Choroid plexus epithelial cell (primary cell): Measurements from ENCODE around the gene POU2F2.

Source experiments
- DNase-seq: peaks from one replicate; pipeline ENCODE4 v3.0.0-alpha.2; 2010; ENCODE audit warnings: low read depth
- H3K4me3 ChIP-seq: 2 replicates; pipeline ENCODE4 v1.5.1; 2011; ENCODE audit warnings: low read depth, mild to moderate bottlenecking, control low read depth, low read length, moderate library complexity
- CTCF ChIP-seq: conservative IDR thresholded peaks from 2 replicates; pipeline ENCODE4 v1.5.1; 2011; ENCODE audit warnings: low read depth, mild to moderate bottlenecking, control low read depth, inconsistent platforms, low read length, moderate library complexity

Gene POU2F2

GRCh38 chr19:42132030-42132628 is at the start of gene POU2F2:
TSS of gene POU2F2 (minus strand) at chr19:42132446. CDS start at chr19:42132411, 35 bp downstream.
- DNase-seq = no peak
- TF ChIP-seq CTCF = no peak
- peak within 1 kb of the TSS; percentile 52 for H3K4me3 ChIP-seq

GRCh38 chr19:42178791-42179674 is 46.8 kb upstream of the POU2F2 start:
- no peak for DNase-seq
- no peak overlapping the region for H3K4me3 ChIP-seq
- peak; percentile 64 for TF ChIP-seq CTCF

- H3K4me3 ChIP-seq = no peak overlapping the region
- TF ChIP-seq CTCF = no peak
- DNase-seq = no peak
These were observed 45.4 kb upstream of the POU2F2 start for GRCh38 chr19:42177686-42178019.

- peak; percentile 40 for TF ChIP-seq CTCF
- H3K4me3 ChIP-seq = peak overlapping the region; percentile 49
- DNase-seq = peak; percentile 77
These were observed 44.9 kb upstream of the POU2F2 start for GRCh38 chr19:42176990-42177685.

GRCh38 chr19:42176649-42176989 is 44.4 kb upstream of the POU2F2 start:
- no peak for DNase-seq
- TF ChIP-seq CTCF = no peak
- peak overlapping the region; percentile 49 for H3K4me3 ChIP-seq

GRCh38 chr19:42175952-42176648 is 43.9 kb upstream of the POU2F2 start:
- DNase-seq = peak; percentile 47
- TF ChIP-seq CTCF = no peak
- H3K4me3 ChIP-seq = peak overlapping the region; percentile 49
